ENCODE results near the gene UBE2L5.

Gene UBE2L5

GRCh38 chr13:30400376-30400775 is 21.9 kb upstream of the UBE2L5 start:
- no peak for ATAC-seq
- no peak for TF ChIP-seq POU6F1 (CRISPR knock-in tag; IDR thresholded peaks at IDR 0.05; ENCODE audit: borderline replicate concordance, low read depth)
- no peak for TF ChIP-seq TCF4 (CRISPR knock-in tag; IDR thresholded peaks at IDR 0.05; ENCODE audit: borderline replicate concordance)
- TF ChIP-seq CSDC2 (CRISPR knock-in tag; IDR thresholded peaks at IDR 0.05): no peak
- TF ChIP-seq OSR1 (CRISPR knock-in tag; IDR thresholded peaks at IDR 0.05): no peak
- TF ChIP-seq CREB5 (CRISPR knock-in tag; IDR thresholded peaks at IDR 0.05; ENCODE audit: low read depth): no peak

- ATAC-seq: no peak
- TF ChIP-seq OSR1 (CRISPR knock-in tag; IDR thresholded peaks at IDR 0.05): no peak
- no peak for TF ChIP-seq GLIS3 (CRISPR knock-in tag; IDR thresholded peaks at IDR 0.05)
Measured at GRCh38 chr13:30401347-30401746, 20.9 kb upstream of the UBE2L5 start.

GRCh38 chr13:30403456-30403855 is 18.8 kb upstream of the UBE2L5 start:
- no peak for TF ChIP-seq PATZ1 (CRISPR knock-in tag; IDR thresholded peaks at IDR 0.05; ENCODE audit: borderline replicate concordance)
- TF ChIP-seq TOX (CRISPR knock-in tag; IDR thresholded peaks at IDR 0.05; ENCODE audit: borderline replicate concordance): no peak
- TF ChIP-seq ZFP30 (CRISPR knock-in tag; IDR thresholded peaks at IDR 0.05): no peak
- no peak for TF ChIP-seq ARNTL (CRISPR knock-in tag; IDR thresholded peaks at IDR 0.05; ENCODE audit: borderline replicate concordance, low read depth)
- no peak for TF ChIP-seq POU6F1 (CRISPR knock-in tag; IDR thresholded peaks at IDR 0.05; ENCODE audit: borderline replicate concordance, low read depth)
- ATAC-seq: no peak

- no peak for TF ChIP-seq GLIS3 (CRISPR knock-in tag; IDR thresholded peaks at IDR 0.05)
- TF ChIP-seq ZNF70 (CRISPR knock-in tag; IDR thresholded peaks at IDR 0.05): no peak
- TF ChIP-seq BACH2 (CRISPR knock-in tag; IDR thresholded peaks at IDR 0.05; ENCODE audit: borderline replicate concordance): no peak
- no peak for TF ChIP-seq CREB5 (CRISPR knock-in tag; IDR thresholded peaks at IDR 0.05; ENCODE audit: low read depth)
- TF ChIP-seq RARB (CRISPR knock-in tag; IDR thresholded peaks at IDR 0.05): no peak
- TF ChIP-seq CSDC2 (CRISPR knock-in tag; IDR thresholded peaks at IDR 0.05): no peak
- TF ChIP-seq ZC3H10 (CRISPR knock-in tag; IDR thresholded peaks at IDR 0.05): no peak
- no peak for TF ChIP-seq ESRRG (CRISPR knock-in tag; IDR thresholded peaks at IDR 0.05)
- TF ChIP-seq ISL1 (CRISPR knock-in tag; IDR thresholded peaks at IDR 0.05): no peak
- TF ChIP-seq ARNTL (CRISPR knock-in tag; IDR thresholded peaks at IDR 0.05; ENCODE audit: borderline replicate concordance, low read depth): no peak
- no peak for TF ChIP-seq PPARA (CRISPR knock-in tag; IDR thresholded peaks at IDR 0.05; ENCODE audit: borderline replicate concordance)
- no peak for TF ChIP-seq ZNF8 (CRISPR knock-in tag; IDR thresholded peaks at IDR 0.05)
- no peak for TF ChIP-seq PATZ1 (CRISPR knock-in tag; IDR thresholded peaks at IDR 0.05; ENCODE audit: borderline replicate concordance)
- TF ChIP-seq OSR1 (CRISPR knock-in tag; IDR thresholded peaks at IDR 0.05): no peak
- no peak for TF ChIP-seq CSRNP3 (CRISPR knock-in tag; IDR thresholded peaks at IDR 0.05)
- no peak for TF ChIP-seq ZNF565 (CRISPR knock-in tag; conservative IDR thresholded peaks at IDR 0.05; ENCODE audit: low read depth)
- no peak for TF ChIP-seq ZFP30 (CRISPR knock-in tag; IDR thresholded peaks at IDR 0.05)
- TF ChIP-seq TOX (CRISPR knock-in tag; IDR thresholded peaks at IDR 0.05; ENCODE audit: borderline replicate concordance): no peak
- TF ChIP-seq ZFP3 (CRISPR knock-in tag; IDR thresholded peaks at IDR 0.05): no peak
- no peak for TF ChIP-seq POU6F1 (CRISPR knock-in tag; IDR thresholded peaks at IDR 0.05; ENCODE audit: borderline replicate concordance, low read depth)
- ATAC-seq: no peak
Measured at GRCh38 chr13:30404207-30404606, 18.1 kb upstream of the UBE2L5 start.
